Measurements from ENCODE around the gene MSH6. TPM values are rescaled to one million over a fixed set of nuclear protein-coding genes. Genes with fewer than 3 reads are reported as not detected.

The MSH6 gene
- total and polyA plus RNA-seq, 2 of the 8 experiments (the other 6 are each of a cell fraction or from before 2014, with no cell fraction given) = 45.8 to 301 TPM

GRCh38 chr2:47818777-47819176 is 35.8 kb downstream of the MSH6 start (continued):
- TF ChIP-seq, protein P1, sequence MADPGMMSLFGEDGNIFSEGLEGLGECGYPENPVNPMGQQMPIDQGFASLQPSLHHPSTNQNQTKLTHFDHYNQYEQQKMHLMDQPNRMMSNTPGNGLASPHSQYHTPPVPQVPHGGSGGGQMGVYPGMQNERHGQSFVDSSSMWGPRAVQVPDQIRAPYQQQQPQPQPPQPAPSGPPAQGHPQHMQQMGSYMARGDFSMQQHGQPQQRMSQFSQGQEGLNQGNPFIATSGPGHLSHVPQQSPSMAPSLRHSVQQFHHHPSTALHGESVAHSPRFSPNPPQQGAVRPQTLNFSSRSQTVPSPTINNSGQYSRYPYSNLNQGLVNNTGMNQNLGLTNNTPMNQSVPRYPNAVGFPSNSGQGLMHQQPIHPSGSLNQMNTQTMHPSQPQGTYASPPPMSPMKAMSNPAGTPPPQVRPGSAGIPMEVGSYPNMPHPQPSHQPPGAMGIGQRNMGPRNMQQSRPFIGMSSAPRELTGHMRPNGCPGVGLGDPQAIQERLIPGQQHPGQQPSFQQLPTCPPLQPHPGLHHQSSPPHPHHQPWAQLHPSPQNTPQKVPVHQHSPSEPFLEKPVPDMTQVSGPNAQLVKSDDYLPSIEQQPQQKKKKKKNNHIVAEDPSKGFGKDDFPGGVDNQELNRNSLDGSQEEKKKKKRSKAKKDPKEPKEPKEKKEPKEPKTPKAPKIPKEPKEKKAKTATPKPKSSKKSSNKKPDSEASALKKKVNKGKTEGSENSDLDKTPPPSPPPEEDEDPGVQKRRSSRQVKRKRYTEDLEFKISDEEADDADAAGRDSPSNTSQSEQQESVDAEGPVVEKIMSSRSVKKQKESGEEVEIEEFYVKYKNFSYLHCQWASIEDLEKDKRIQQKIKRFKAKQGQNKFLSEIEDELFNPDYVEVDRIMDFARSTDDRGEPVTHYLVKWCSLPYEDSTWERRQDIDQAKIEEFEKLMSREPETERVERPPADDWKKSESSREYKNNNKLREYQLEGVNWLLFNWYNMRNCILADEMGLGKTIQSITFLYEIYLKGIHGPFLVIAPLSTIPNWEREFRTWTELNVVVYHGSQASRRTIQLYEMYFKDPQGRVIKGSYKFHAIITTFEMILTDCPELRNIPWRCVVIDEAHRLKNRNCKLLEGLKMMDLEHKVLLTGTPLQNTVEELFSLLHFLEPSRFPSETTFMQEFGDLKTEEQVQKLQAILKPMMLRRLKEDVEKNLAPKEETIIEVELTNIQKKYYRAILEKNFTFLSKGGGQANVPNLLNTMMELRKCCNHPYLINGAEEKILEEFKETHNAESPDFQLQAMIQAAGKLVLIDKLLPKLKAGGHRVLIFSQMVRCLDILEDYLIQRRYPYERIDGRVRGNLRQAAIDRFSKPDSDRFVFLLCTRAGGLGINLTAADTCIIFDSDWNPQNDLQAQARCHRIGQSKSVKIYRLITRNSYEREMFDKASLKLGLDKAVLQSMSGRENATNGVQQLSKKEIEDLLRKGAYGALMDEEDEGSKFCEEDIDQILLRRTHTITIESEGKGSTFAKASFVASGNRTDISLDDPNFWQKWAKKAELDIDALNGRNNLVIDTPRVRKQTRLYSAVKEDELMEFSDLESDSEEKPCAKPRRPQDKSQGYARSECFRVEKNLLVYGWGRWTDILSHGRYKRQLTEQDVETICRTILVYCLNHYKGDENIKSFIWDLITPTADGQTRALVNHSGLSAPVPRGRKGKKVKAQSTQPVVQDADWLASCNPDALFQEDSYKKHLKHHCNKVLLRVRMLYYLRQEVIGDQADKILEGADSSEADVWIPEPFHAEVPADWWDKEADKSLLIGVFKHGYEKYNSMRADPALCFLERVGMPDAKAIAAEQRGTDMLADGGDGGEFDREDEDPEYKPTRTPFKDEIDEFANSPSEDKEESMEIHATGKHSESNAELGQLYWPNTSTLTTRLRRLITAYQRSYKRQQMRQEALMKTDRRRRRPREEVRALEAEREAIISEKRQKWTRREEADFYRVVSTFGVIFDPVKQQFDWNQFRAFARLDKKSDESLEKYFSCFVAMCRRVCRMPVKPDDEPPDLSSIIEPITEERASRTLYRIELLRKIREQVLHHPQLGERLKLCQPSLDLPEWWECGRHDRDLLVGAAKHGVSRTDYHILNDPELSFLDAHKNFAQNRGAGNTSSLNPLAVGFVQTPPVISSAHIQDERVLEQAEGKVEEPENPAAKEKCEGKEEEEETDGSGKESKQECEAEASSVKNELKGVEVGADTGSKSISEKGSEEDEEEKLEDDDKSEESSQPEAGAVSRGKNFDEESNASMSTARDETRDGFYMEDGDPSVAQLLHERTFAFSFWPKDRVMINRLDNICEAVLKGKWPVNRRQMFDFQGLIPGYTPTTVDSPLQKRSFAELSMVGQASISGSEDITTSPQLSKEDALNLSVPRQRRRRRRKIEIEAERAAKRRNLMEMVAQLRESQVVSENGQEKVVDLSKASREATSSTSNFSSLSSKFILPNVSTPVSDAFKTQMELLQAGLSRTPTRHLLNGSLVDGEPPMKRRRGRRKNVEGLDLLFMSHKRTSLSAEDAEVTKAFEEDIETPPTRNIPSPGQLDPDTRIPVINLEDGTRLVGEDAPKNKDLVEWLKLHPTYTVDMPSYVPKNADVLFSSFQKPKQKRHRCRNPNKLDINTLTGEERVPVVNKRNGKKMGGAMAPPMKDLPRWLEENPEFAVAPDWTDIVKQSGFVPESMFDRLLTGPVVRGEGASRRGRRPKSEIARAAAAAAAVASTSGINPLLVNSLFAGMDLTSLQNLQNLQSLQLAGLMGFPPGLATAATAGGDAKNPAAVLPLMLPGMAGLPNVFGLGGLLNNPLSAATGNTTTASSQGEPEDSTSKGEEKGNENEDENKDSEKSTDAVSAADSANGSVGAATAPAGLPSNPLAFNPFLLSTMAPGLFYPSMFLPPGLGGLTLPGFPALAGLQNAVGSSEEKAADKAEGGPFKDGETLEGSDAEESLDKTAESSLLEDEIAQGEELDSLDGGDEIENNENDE (IDR thresholded peaks at IDR 0.05; ENCODE audit: insufficient replicate concordance, low read length) = no peak
- TF ChIP-seq CTCF (IDR thresholded peaks at IDR 0.05; ENCODE audit: control extremely low read depth in 1 of 3, insufficient read depth in 1 of 3, low read depth in 1 of 3, low read length in 3 of 3) (no peak), KDM1A (IDR thresholded peaks at IDR 0.05; ENCODE audit: borderline replicate concordance, low read length) (no peak), GABPA (IDR thresholded peaks at IDR 0.05; ENCODE audit: borderline replicate concordance, insufficient read depth, low read length) (no peak), CREB1 (IDR thresholded peaks at IDR 0.05) (no peak), TAF7 (optimal IDR thresholded peaks at IDR 0.05; ENCODE audit: borderline replicate concordance, low read depth, low read length) (no peak), CBX5 (IDR thresholded peaks at IDR 0.05; ENCODE audit: low read depth, low read length) (no peak), CHD2 (IDR thresholded peaks at IDR 0.05; ENCODE audit: low read length) (no peak), CTBP2 (IDR thresholded peaks at IDR 0.05; ENCODE audit: borderline replicate concordance, insufficient read depth, insufficient read length, low read length) (no peak)

Data from H1 (cell line).